Germinal center (tissue), 1 donor: Measurements from ENCODE around the gene CEBPZ.
A peak's percentile ranks its signal among the peaks of the same experiment; 100 is the strongest.
"Not testable (repeated sequence)": the region's sequence is repeated elsewhere in the genome, so short reads cannot be mapped to it uniquely, and the experiment has no call there.

Experiments
- DNase-seq: peaks from one replicate; pipeline ENCODE4 v3.0.0; 2012; ENCODE audit warnings: mixed read lengths, low spot score

CEBPZ gene

GRCh38 chr2:37231241-37232130, at the start of gene CEBPZ, which contains the start of gene NDUFAF7:
CEBPZ (minus strand) TSS chr2:37231596; CDS start chr2:37231567, 29 bp downstream.
NDUFAF7 (plus strand) TSS chr2:37231658; CDS start chr2:37231706, 48 bp downstream.
- DNase-seq, result peak; percentile 92

DNA sequence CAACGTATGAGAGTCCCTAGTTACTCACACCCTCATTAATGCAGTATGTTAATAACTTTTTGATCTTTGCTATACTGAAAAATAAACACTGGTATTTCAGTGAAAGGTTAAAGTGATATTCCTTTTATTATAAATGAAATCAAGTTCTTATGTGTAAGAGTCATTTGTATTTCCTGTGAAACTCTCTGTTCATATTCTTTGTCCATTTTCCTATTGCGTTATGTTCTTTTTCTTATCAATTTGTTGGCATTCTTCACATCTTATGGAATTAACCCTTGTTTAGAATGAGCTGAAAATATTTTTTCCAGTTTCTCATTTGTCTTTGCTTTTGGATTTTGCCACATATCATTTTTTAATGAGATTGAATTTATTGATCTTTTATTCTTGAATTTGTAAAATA, 44.9 kb upstream of the CEBPZ start:
- no peak for DNase-seq

DNA sequence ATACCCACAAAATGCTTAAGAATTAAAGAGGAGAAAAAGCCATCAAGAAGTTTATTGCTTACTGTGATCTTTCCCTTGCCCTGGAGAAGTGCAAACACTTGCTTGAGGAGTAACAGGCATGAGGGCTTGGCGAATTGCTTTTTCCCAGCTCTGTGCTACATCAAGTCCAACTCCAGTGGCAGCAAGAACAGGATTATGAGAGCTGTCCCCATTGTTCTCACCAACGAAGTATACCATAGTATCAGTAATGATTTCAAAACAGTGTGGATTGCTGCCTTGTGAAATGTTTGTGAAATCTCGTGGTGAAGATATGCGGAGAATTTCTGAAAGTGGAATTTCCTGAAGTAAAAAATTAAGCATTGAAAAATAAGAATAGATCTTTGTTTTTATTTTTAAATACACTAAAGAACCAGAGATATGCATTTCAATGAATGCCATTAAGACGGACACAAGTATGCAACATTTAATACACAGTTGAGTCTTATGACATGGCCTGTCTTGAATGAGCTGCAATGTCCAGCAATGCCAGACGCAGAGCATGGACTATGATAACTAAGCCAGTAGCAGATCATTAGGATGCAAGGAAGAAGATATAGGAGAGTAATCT, 43.1 kb upstream of the CEBPZ start:
- DNase-seq, result no peak

- DNase-seq, result no peak
Measured at GRCh38 chr2:37271376-37272067, 40.1 kb upstream of the CEBPZ start.

DNA sequence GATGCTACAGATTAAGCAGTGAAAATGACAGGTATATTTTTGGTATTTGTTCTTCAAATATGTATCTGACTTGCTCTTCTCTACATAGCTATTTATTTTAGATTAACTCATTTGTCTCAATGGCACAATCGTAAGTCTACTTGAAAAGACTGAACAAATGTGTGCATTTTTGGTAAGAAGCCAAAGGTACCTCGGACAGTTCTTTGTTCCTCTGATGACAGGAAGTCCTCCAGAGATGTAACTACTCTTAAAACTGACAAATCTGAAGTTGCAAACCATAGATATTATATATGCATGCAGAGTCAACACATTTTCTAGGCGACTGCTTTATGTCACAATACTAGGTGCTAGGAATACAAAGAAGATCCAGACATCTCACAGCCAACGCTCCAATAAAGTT, 36.7 kb upstream of the CEBPZ start:
- DNase-seq, result no peak

- DNase-seq, result no peak
Measured at GRCh38 chr2:37267685-37268084, 36.3 kb upstream of the CEBPZ start.

DNA sequence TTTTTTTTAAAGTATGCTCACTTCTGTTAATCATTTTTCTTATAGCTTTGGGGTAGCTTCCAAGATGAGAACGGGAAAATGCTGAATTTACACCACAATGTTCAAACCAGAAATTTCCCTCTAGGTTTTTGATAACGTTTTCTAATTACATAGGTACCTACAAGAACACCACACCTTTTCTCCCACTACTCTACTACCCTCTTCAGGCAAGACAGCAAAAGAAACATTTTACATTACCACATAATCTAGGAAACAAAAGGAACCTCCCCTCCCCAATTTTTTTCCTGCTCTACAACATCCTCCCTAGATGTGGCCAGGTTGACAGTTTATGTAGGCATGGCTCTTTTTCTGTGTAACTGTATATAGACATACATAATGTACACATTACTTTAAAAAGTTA, 32.4 kb upstream of the CEBPZ start:
- DNase-seq, result no peak

DNA sequence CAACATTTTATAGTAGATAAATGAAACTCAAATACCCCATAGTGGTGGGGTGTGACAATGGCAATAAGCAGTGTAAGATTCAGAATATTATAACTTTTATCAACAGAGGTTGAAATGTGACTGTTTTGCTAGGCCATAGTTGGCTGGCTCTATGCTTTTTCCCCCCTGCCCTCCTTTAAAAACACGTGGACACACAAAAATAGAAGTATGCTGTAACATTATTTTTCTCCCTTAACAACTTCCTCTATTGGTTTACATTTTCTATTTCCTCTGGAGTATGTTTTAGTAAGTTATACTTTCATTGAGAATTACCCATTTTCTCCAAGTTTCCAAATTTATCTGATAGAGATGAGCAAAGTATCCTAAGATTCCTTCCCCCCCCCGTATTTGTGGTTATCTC, 31.1 kb upstream of the CEBPZ start:
- peak; percentile 1 for DNase-seq

DNA sequence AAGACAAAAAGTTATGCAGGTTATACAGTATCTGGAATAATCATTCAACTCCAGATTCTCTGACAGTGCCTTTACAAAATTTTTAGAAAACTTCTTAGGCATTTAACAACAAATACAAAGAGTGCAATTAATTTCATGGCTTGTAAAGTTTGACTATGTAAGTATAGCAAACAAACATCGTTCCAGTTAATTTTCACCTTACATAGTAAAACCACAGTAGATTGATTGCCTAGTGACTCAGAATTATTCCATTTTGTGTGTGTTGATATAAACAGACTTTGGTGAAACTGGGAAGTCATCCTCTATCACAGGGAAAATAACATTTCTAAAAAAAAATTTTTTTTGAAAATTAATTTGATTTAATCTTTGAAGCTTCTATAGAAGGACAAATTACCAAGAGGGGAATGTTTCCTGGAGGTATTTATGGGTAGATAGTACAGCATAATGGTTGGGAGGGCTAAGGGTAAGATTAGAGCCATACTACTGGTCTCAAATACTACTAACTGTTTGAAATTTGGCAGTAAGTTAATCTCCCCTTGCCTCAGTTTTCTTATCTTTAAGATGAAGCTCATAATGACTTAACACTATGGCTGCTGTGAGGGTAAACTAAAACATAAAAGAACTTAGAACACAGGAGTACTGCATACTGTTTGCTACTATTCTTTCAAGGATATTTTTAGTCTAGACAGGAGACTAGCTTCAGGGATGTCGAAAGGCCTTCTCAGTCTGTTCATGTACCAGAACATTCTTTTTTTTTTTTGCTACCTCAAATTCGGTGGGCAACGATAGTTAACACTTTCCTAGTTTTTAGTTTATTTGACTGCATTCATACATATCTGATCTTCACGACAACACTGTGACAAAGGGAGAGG, 19.7 kb upstream of the CEBPZ start:
- DNase-seq, result no peak

DNA sequence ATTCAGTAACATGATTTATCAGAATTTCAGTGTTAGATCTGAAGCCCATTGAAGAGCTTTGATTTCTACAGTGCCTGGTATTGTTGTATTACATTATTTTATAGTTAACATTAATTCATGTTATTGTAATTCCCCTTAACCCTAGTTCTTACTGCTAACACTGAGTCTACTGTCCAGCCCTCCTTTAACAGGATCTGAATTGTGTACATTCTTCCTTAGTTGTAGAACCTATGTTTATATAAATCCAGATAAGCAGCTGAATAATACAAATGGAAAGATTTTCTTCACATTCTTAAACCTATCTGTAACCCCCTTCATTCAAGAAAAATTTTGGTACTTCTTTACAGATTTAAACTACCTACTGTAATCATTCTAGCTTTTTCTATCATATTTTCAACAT, 14.8 kb upstream of the CEBPZ start:
- DNase-seq, result no peak

- no peak for DNase-seq
Measured at GRCh38 chr2:37244755-37245154, 13.4 kb upstream of the CEBPZ start.

DNA sequence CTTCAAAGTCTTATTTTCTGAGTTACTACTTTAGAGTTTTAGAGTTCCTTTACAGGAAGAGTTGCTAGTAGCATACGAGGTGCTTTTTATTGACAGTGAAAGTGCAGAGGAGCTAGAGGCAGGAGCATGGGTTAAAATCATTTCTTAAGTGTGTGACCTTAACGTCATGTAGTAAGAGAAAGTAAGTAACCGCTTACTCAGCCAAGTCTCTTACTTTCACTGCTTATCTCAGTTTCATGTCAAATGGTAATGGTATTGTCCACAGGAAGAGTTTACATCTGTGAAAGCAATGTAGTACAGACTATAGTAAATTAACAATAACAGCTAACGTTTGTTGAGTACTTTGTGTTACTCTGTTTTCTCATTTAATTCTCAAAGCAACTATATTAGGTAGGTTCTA, 12.6 kb upstream of the CEBPZ start:
- DNase-seq, result no peak

GRCh38 chr2:37243435-37243834, 12.0 kb upstream of the CEBPZ start:
- no peak for DNase-seq

DNA sequence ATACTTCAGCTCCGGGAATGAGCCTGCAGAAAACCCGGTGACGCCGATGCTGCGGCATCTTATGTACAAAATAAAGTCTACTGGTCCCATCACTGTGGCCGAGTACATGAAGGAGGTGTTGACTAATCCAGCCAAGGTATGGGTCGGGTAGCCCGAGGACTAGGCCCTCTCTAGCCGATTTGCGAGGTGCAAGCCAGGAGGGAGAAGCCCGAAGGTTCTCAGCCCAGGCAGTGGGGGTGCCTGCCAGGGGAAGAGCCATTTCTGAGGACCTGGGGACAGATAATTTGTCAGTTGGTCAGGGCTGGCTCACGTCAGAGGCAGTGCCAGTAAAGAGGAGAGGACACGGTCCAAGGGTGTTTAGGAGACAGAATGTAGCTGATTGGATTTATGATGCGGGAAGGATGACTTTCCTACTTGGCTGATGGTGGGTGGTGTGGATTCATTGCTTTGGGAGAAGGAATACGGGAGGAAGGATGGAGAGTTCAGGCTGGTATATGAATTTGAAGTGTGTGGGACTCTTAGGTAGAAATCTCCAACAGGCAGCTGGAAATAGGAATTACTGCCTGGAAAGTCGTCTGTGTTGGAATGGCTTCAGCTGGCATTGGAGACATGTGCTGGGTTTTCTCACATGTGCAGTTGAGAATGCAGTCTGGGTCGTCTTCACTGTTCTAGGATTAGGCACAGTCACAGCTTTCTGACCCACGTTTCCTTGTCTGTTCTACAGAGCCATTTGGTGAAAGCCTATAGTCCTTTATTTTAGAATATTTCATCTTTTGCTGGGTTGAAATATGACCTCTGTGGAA, 936 bp upstream of the CEBPZ start:
- DNase-seq, result peak; percentile 33

DNA sequence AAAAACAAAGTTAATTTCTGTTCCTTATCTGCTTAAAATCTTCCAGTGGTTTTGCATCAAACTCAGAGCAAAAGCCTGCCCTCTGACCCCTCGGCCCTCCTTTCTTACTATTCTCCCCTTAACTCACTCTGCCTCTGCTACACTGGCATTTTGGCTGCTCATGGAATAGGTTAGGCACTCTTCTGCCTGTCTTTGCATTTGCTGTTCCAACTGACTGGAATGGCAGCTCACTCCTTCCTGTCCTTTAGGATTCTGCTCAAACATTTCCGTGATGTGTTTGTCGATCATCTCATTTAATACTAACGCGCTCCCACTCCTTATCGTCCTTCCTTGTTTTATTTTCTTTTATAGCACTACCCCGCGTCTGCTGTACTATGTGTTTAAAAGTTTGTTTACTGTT, 815 bp downstream of the CEBPZ start:
- peak; percentile 5 for DNase-seq

DNA sequence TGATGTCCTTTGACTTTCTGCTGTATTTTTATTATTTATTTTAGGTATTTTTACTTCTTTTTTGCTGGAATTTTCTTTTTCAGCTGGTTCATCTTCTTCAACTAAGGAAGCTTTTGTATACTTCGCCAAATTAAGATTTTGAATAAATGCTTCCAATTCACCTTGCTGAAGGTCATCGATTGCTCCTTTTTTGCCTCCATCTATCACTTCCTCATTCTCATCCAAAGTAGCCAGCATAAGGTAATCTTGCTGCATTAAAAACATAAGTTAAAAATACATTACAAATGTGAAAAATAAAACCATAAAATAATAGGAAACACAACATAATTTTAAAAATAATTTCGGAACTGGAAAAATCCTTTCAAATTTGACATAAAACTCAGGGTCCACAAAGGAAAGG, 2.6 kb downstream of the CEBPZ start:
- no peak for DNase-seq

- DNase-seq, result no peak
Measured at GRCh38 chr2:37226863-37227262, 4.5 kb downstream of the CEBPZ start.

- DNase-seq, result not testable (repeated sequence)
Measured at GRCh38 chr2:37225129-37225528, 6.3 kb downstream of the CEBPZ start.

GRCh38 chr2:37224063-37224462, 7.3 kb downstream of the CEBPZ start:
- DNase-seq, result no peak

DNA sequence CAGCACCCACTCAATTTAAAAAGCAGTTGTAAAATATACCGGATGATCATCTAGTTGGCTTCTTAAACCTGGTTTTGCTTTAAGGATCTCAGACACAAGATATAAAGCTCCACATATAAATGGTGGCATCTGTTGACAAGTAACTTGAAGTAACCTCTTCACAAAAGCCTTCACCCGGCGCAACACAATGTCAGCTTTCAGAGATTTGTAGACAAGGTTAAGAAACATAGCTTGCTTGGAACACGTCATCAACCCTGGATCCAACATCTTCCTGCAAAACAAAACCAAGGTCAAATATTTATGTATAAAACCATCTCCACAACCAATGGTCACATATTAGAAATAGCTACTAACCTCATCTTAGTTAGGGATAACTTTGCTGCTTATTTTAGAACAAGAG, 8.3 kb downstream of the CEBPZ start:
- DNase-seq, result no peak

DNA sequence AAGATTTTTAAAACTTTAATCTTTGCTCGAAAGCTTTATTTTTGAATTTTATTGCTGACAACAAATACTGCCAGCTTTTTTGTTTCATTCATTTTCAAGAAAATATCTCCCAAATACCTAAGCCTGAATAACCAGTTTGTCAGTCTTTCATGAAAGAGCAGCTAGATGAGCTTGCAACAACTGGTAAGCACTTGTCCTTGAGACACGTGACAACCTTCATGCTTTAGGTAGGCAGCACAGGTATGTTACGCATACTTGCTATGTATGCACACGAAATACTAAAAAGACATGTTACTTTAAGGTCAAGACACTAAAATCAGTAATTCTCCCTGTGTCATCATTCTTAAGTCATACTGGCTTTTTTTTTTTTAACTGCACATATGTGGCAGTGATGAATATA, 12.3 kb downstream of the CEBPZ start:
- no peak for DNase-seq
